Activated T-cell treated with anti-CD3 and anti-CD28 coated beads, Interleukin-2, amount 50 U/mL, for 4 hours (primary cell): ENCODE data around the gene GPR89A. TPM values are rescaled to one million over a fixed set of nuclear protein-coding genes. Genes with fewer than 3 reads are reported as not detected.
"Not testable (repeated sequence)": the region's sequence is repeated elsewhere in the genome, so short reads cannot be mapped to it uniquely, and the experiment has no call there.

Source experiments
- ATAC-seq, 2 donors: fragments of 200-7000 bp; cut with Tn5 transposase; one replicate each; pipeline ENCODE4 v1.10.0; 2021
- DNase-seq: peaks from one replicate; pipeline ENCODE4 v3.0.0-alpha.2; 2020
- H3K27me3 Mint-ChIP-seq: one replicate; pipeline ENCODE4 v1.8.0; 2021; ENCODE audit warnings: low read depth, mixed read lengths
- H3K36me3 Mint-ChIP-seq: one replicate; pipeline ENCODE4 v1.8.0; 2022; ENCODE audit warnings: mixed read lengths; ENCODE audit not compliant: insufficient read depth
- H3K4me1 Mint-ChIP-seq: one replicate; pipeline ENCODE4 v1.8.0; 2021; ENCODE audit warnings: low read depth, mixed read lengths
- H3K4me3 Mint-ChIP-seq: one replicate; pipeline ENCODE4 v1.8.0; 2021; ENCODE audit warnings: mild to moderate bottlenecking, moderate library complexity, mixed read lengths
- H3K9me3 Mint-ChIP-seq: one replicate; pipeline ENCODE4 v1.8.0; 2021; ENCODE audit warnings: mixed read lengths
- total RNA-seq, 3 donors: library from RNA; stranded (reverse); gene quantifications; one replicate each; pipeline ENCODE4 v1.2.1, GENCODE V29; 2021

Gene GPR89A
- total RNA-seq, 3 donors from 2014 or later, result 24.1 to 28.8 (median 28.1) TPM

- H3K27me3 Mint-ChIP-seq, DNase-seq, H3K4me1 Mint-ChIP-seq, H3K4me3 Mint-ChIP-seq, H3K36me3 Mint-ChIP-seq, H3K9me3 Mint-ChIP-seq: not testable (repeated sequence)
- peak; percentile 74 to 84 for ATAC-seq
These were observed 36.2 kb downstream of the GPR89A start for GRCh38 chr1:145643990-145644389.

- DNase-seq, H3K27me3 Mint-ChIP-seq, H3K4me3 Mint-ChIP-seq, H3K4me1 Mint-ChIP-seq, ATAC-seq, H3K9me3 Mint-ChIP-seq: not testable (repeated sequence)
- H3K36me3 Mint-ChIP-seq, result peaks cover 13% of the 10 kb centered on the region
These were observed 48.6 kb downstream of the GPR89A start for GRCh38 chr1:145656245-145656943.

- not testable (repeated sequence) for DNase-seq, H3K27me3 Mint-ChIP-seq, H3K36me3 Mint-ChIP-seq, H3K4me1 Mint-ChIP-seq, H3K4me3 Mint-ChIP-seq, H3K9me3 Mint-ChIP-seq
- peak; percentile 46 to 55 for ATAC-seq
These were observed 54.7 kb downstream of the GPR89A start for GRCh38 chr1:145662502-145662901.

- not testable (repeated sequence) for H3K9me3 Mint-ChIP-seq, H3K27me3 Mint-ChIP-seq, H3K4me1 Mint-ChIP-seq, H3K4me3 Mint-ChIP-seq, H3K36me3 Mint-ChIP-seq, ATAC-seq, DNase-seq
These were observed 57.2 kb downstream of the GPR89A start for GRCh38 chr1:145665015-145665414.

- Mint-ChIP-seq H3K4me1 (peaks cover 11% of the 10 kb centered on the region), H3K36me3 (peaks cover 14% of the 10 kb centered on the region)
- not testable (repeated sequence) for DNase-seq, H3K27me3 Mint-ChIP-seq, H3K9me3 Mint-ChIP-seq, H3K4me3 Mint-ChIP-seq
- ATAC-seq, result peak; percentile 24 to 36
These were observed 63.4 kb downstream of the GPR89A start for GRCh38 chr1:145670995-145671745.

- H3K9me3 Mint-ChIP-seq, H3K36me3 Mint-ChIP-seq, H3K4me3 Mint-ChIP-seq, ATAC-seq, H3K27me3 Mint-ChIP-seq, DNase-seq: not testable (repeated sequence)
- peaks cover 11% of the 10 kb centered on the region for H3K4me1 Mint-ChIP-seq
These were observed 65.4 kb downstream of the GPR89A start for GRCh38 chr1:145673217-145673616.

GRCh38 chr1:145684858-145685257 is 77.1 kb downstream of the GPR89A start:
- not testable (repeated sequence) for ATAC-seq, H3K36me3 Mint-ChIP-seq, H3K9me3 Mint-ChIP-seq, DNase-seq, H3K4me3 Mint-ChIP-seq, H3K27me3 Mint-ChIP-seq
- peaks cover 13% of the 10 kb centered on the region for H3K4me1 Mint-ChIP-seq

GRCh38 chr1:145686078-145686477 is 78.3 kb downstream of the GPR89A start:
- ATAC-seq, H3K27me3 Mint-ChIP-seq, DNase-seq, H3K9me3 Mint-ChIP-seq, H3K4me3 Mint-ChIP-seq, H3K36me3 Mint-ChIP-seq: not testable (repeated sequence)
- H3K4me1 Mint-ChIP-seq, result peaks cover 25% of the 10 kb centered on the region

GRCh38 chr1:145688328-145688727 is 80.5 kb downstream of the GPR89A start:
- DNase-seq, result no peak
- Mint-ChIP-seq H3K36me3 (no peaks in the 10 kb centered on the region), H3K4me3 (no peak overlapping the region), H3K4me1 (peaks cover 28% of the 10 kb centered on the region), H3K9me3 (no peaks in the 10 kb centered on the region), H3K27me3 (no peaks in the 10 kb centered on the region)
- no peak for ATAC-seq

GRCh38 chr1:145688924-145689323 is 81.1 kb downstream of the GPR89A start:
- Mint-ChIP-seq H3K4me3 (no peak overlapping the region), H3K27me3 (no peaks in the 10 kb centered on the region), H3K36me3 (no peaks in the 10 kb centered on the region), H3K9me3 (no peaks in the 10 kb centered on the region), H3K4me1 (peaks cover 28% of the 10 kb centered on the region)
- no peak for DNase-seq
- ATAC-seq, result no peak

- no peaks in the 10 kb centered on the region for H3K9me3 Mint-ChIP-seq
- H3K36me3 Mint-ChIP-seq, result no peaks in the 10 kb centered on the region
- ATAC-seq (no peak), DNase-seq (no peak)
- H3K27me3 Mint-ChIP-seq, result no peaks in the 10 kb centered on the region
- no peak overlapping the region for H3K4me3 Mint-ChIP-seq
- H3K4me1 Mint-ChIP-seq, result peaks cover 28% of the 10 kb centered on the region
These were observed 82.1 kb downstream of the GPR89A start for GRCh38 chr1:145689922-145690321.

GRCh38 chr1:145690587-145691558 is 83.1 kb downstream of the GPR89A start:
- ATAC-seq (peak; percentile 86 to 92), DNase-seq (no peak)
- Mint-ChIP-seq H3K27me3 (no peaks in the 10 kb centered on the region), H3K9me3 (no peaks in the 10 kb centered on the region), H3K4me1 (peaks cover 28% of the 10 kb centered on the region), H3K36me3 (no peaks in the 10 kb centered on the region), H3K4me3 (peak overlapping the region; percentile 20)

- no peaks in the 10 kb centered on the region for H3K36me3 Mint-ChIP-seq
- H3K9me3 Mint-ChIP-seq, result no peaks in the 10 kb centered on the region
- no peaks in the 10 kb centered on the region for H3K27me3 Mint-ChIP-seq
- DNase-seq (no peak), ATAC-seq (no peak)
- H3K4me3 Mint-ChIP-seq, result no peak overlapping the region
- H3K4me1 Mint-ChIP-seq, result peaks cover 28% of the 10 kb centered on the region
These were observed 85.1 kb downstream of the GPR89A start for GRCh38 chr1:145692785-145693443.
